Stimulated activated CD4-positive, alpha-beta T cell treated with anti-CD3 and anti-CD28 coated beads, Interleukin-15, amount 100 ng/mL, for 24 hours (primary cell): ENCODE data around the gene PACC1.
"Not testable (repeated sequence)": the region's sequence is repeated elsewhere in the genome, so short reads cannot be mapped to it uniquely, and the experiment has no call there.

Experiments
- DNase-seq: peaks from one replicate; pipeline ENCODE4 v3.0.0-alpha.2; 2020

Gene PACC1

DNA sequence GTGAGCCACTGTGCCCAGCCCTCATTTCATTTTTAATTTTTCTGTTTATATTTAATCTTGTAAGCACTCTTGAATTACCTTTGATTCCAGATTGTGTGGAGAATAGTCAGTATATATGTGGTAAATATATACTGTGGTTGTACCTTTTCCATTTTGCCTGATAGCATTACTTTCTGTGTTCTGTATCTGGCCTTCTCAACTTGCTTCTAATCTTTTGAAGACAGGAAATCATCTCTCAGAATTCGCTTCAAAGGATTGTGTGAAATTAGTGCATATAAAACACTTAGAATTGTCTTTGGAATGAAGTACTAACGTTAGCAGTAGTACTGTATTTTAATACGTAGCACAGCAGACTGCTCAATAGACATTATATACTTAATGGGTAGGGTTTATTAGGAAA is 91.6 kb downstream of the PACC1 start:
- DNase-seq: no peak

- not testable (repeated sequence) for DNase-seq
Measured at GRCh38 chr1:212321031-212321430, 93.7 kb downstream of the PACC1 start.

DNA sequence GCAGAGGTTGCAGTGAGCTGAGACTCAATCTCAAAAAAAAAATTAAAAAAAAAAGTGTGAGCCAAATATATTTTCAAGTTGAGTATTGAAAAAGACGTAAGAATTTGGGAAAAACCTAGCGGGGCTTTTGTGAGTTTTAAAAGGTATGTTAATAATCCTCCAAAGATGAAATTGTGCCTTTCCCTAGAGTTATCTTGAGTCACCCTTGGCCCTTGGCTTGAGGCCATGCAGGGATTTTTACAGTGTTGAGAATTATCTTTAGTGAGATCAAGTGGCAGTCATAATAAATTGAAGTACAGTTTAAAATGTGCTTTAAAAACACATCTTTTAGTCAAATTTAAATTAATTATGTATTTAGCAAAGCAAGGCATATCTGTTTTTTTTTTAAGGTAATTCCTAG is 96.8 kb downstream of the PACC1 start:
- DNase-seq: no peak

- DNase-seq: no peak
Measured at GRCh38 chr1:212315907-212316306, 98.8 kb downstream of the PACC1 start.

DNA sequence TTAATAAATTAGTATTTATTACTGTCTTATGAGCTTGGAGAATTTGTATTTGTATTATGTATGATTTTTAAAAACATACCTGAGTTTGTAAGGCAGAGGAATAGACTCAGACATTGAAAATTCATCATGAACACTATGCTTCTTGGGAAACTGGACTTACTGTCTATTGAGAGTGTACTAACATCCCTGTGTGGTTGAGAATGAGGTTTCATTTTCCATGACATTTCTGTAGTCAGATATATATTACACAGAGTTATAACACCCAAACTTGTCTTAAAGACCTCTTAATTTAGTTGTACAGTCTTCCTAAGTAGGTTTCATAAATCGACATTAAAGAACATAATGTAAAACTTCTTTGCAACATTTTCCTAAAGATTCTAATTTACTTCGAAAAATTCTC is 99.5 kb downstream of the PACC1 start:
- no peak for DNase-seq
